ENCODE measurements around the gene TTC34. TPM values are rescaled to one million over a fixed set of nuclear protein-coding genes. Genes with fewer than 3 reads are reported as not detected.

Gene TTC34
- total and polyA plus RNA-seq, 2 experiments from 2014 or later: 0.05 to 0.22 TPM

DNA sequence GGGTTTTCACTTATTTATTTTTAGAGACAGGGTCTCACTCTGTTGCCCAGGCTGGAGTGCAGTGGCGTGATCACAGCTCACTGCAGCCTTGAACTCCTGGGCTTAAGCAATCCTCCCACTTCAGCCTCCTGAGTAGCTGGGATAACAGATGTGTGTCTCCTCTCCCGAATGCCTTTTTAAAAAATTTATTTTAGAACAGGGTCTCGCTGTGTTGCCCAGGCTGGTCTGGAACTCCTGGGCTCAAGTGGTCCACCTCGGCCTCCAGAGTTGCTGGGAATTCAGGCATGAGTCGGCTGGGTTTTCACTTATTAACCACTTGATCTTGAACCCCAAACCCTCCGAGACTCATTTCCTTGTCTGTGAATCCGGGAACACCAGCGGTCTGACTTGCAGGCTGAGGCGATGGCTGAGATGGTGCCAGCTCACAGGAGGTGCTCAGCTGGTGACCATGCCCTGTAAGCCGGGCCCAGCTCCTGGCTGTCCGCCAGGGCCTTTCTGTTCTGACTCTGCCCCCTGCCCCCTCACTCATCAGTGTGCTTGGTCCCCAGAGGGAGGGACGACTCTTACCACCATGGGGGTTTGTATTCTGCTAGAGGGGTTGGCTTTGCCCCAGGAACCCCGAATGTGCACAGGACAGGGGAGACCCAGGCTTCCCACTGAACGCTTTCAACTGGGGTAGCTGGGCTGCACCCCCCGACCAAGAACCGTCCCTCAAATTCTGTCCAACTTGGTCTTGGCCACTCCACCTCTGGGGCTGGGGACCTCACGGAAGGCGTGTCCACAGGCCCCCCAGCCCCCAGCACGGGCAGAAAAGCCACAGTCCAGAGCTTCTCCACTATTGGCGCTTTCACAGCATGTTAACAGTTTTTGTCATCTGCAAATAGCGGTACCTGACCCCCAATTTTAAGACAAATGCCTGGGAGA is 191.2 kb downstream of the TTC34 start:
- Histone ChIP-seq H3K4me3 (no peak overlapping the region), H3K79me2 (ENCODE audit: insufficient read depth) (no peaks in the 10 kb centered on the region), H3K4me2 (ENCODE audit: unreplicated experiment) (no peak overlapping the region), H3K27ac (no peak overlapping the region), H3K27me3 (replicated peaks; ENCODE audit: insufficient read depth) (no peaks in the 10 kb centered on the region), H3F3A (ENCODE audit: insufficient read depth) (no peaks in the 10 kb centered on the region), H3K9me3 (ENCODE audit: low read depth) (no peaks in the 10 kb centered on the region), H4K20me1 (ENCODE audit: insufficient read depth) (no peaks in the 10 kb centered on the region), H3K9ac (no peak overlapping the region), H3K4me1 (ENCODE audit: insufficient read depth) (no peaks in the 10 kb centered on the region), H3K9me2 (ENCODE audit: insufficient read depth) (no peaks in the 10 kb centered on the region), H3K36me3 (ENCODE audit: low read depth) (no peaks in the 10 kb centered on the region), H2AFZ (no peak overlapping the region)
- in situ Hi-C loops (cut with MboI): no loop called here
- TF ChIP-seq EZH2phosphoT487 (IDR thresholded peaks at IDR 0.05; ENCODE audit: insufficient read depth, low read depth) (no peak), EZH2 (IDR thresholded peaks at IDR 0.05; ENCODE audit: insufficient read depth, poor library complexity, severe bottlenecking) (no peak)
- DNase-seq: no peak
- 40 to 42% methylated on average over 20 to 21 of the region's 21 CpGs for WGBS, 2 experiments (ENCODE audit: low coverage in 1 of 2, low lambda C conversion rate in 2 of 2, missing lambda C conversion rate in 2 of 2)

DNA sequence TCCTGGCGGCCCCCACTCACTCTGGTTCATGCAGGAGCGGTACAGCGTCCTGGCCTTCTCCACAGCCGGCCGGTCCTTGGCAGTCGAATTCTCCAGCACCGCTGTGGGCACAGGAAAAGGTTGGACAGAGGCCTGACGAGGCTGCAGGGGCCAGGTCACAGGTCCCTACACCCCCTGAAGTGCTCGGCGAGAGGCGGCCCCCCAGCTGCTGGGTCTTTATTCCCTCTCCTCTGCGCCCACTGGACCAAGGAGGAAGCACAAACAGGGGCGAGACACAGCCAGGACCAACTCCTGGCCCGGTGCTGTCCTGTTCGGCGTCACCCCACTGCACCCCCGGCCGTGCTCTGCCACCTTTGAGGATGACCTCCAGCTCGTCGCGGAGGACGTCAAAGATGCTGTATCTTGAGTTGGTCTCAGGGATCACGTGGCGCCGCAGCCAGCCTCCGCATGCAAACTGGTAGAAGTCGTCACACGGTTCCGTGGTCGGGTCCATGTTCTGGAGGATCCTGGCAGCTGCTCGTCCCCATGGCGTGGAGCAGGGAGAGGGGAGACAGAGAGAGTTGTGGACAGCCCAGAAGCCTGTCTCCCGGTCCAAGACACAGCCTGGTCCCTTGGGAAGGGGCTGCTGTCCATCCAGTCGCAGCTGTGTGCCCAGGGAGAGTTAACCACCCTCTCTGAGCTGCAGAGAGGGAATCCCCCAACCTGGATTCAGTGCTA is 192.0 kb downstream of the TTC34 start:
- no peak for DNase-seq
- no peaks in the 10 kb centered on the region for H3K9me3 ChIP-seq (ENCODE audit: low read depth)
- H3F3A ChIP-seq (ENCODE audit: insufficient read depth): no peaks in the 10 kb centered on the region
- in situ Hi-C loops (cut with MboI): no loop called here
- H3K27ac ChIP-seq: no peak overlapping the region
- no peaks in the 10 kb centered on the region for H3K79me2 ChIP-seq (ENCODE audit: insufficient read depth)
- no peak overlapping the region for H2AFZ ChIP-seq
- H3K4me2 ChIP-seq (ENCODE audit: unreplicated experiment): no peak overlapping the region
- H3K9me2 ChIP-seq (ENCODE audit: insufficient read depth): no peaks in the 10 kb centered on the region
- H3K9ac ChIP-seq: no peak overlapping the region
- no peak for TF ChIP-seq EZH2 (IDR thresholded peaks at IDR 0.05; ENCODE audit: insufficient read depth, poor library complexity, severe bottlenecking)
- no peak for TF ChIP-seq EZH2phosphoT487 (IDR thresholded peaks at IDR 0.05; ENCODE audit: insufficient read depth, low read depth)
- no peaks in the 10 kb centered on the region for H4K20me1 ChIP-seq (ENCODE audit: insufficient read depth)
- WGBS, 2 experiments (ENCODE audit: low coverage in 1 of 2, low lambda C conversion rate in 2 of 2, missing lambda C conversion rate in 2 of 2): 67 to 68% methylated on average over 30 to 33 of the region's 34 CpGs
- H3K4me1 ChIP-seq (ENCODE audit: insufficient read depth): no peaks in the 10 kb centered on the region
- no peaks in the 10 kb centered on the region for H3K27me3 ChIP-seq (replicated peaks; ENCODE audit: insufficient read depth)
- no peaks in the 10 kb centered on the region for H3K36me3 ChIP-seq (ENCODE audit: low read depth)
- H3K4me3 ChIP-seq: no peak overlapping the region

DNA sequence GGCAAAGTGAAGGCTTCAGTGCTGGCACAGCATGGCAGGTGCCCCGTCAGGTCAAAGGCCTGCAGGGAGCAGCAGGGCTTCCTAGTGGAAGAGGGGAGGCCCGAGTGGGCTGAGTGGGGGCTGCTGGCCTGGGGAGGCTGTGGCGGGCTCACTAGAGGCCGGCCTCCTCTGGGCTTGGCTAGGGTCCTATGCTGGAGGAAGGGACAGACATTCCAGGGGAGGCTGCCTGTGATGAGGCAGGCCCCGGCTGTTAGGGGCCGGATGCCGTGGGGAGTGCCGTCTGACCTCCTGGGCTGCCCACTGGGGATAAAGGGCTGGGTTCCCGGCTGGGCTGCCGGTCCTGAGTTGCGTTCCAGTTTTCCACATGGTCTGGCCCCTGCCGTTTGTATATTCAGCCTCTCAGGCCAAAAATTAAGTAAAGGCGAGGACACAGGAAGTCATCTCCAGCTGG is 193.8 kb downstream of the TTC34 start:
- WGBS, 2 experiments (ENCODE audit: low coverage in 1 of 2, low lambda C conversion rate in 2 of 2, missing lambda C conversion rate in 2 of 2): 23 to 25% methylated on average over 11 to 13 of the region's 13 CpGs
- H4K20me1 ChIP-seq (ENCODE audit: insufficient read depth): no peaks in the 10 kb centered on the region
- H3K4me1 ChIP-seq (ENCODE audit: insufficient read depth): no peaks in the 10 kb centered on the region
- no peak overlapping the region for H3K4me2 ChIP-seq (ENCODE audit: unreplicated experiment)
- H3K27me3 ChIP-seq (replicated peaks; ENCODE audit: insufficient read depth): no peaks in the 10 kb centered on the region
- no peaks in the 10 kb centered on the region for H3K9me3 ChIP-seq (ENCODE audit: low read depth)
- DNase-seq: no peak
- H3K79me2 ChIP-seq (ENCODE audit: insufficient read depth): no peaks in the 10 kb centered on the region
- no peaks in the 10 kb centered on the region for H3F3A ChIP-seq (ENCODE audit: insufficient read depth)
- no peak for TF ChIP-seq EZH2phosphoT487 (IDR thresholded peaks at IDR 0.05; ENCODE audit: insufficient read depth, low read depth)
- no peak for TF ChIP-seq EZH2 (IDR thresholded peaks at IDR 0.05; ENCODE audit: insufficient read depth, poor library complexity, severe bottlenecking)
- no peaks in the 10 kb centered on the region for H3K9me2 ChIP-seq (ENCODE audit: insufficient read depth)
- H3K4me3 ChIP-seq: no peak overlapping the region
- in situ Hi-C loops (cut with MboI): no loop called here
- no peak overlapping the region for H3K9ac ChIP-seq
- no peak overlapping the region for H2AFZ ChIP-seq
- H3K36me3 ChIP-seq (ENCODE audit: low read depth): no peaks in the 10 kb centered on the region
- H3K27ac ChIP-seq: no peak overlapping the region

DNA sequence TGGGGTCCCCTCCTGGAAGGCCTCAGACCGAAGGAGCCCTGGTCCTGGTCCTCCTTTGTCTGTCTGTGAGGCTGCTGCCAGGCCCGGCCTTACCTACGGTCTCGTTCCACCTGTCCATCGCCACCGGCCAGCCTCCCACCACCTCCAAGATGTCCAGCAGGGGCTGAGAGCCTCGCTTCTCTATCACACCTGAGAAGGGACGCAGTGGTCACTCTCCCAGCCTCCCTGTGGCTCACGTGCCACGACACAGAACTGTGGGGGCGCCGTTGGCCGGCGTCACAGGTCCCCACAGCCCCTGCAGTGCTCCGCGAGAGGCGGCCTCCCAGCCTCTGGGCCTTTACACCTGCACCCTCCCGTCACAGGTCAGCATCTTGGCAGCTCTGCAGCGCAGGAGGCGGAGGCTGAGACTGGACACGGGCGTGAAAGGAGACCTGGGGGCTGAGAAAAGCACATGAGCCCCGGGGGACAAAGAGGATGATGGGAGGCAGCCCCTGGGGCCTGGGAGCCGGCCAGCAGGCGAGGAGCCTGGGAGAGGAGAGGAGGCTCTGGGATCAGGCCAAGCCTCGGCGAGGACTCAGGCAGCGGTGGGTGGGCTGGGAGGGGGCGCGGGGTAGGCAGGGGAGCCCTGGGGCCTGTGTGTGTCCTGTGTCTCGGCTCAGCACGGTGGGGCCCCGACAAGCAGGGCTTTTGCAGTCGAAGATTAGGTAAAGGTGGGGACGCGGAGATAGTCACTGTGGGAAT is 194.4 kb downstream of the TTC34 start:
- Histone ChIP-seq H2AFZ (no peak overlapping the region), H3K9ac (no peak overlapping the region), H3K27ac (no peak overlapping the region), H3K9me2 (ENCODE audit: insufficient read depth) (no peaks in the 10 kb centered on the region), H3K27me3 (replicated peaks; ENCODE audit: insufficient read depth) (no peaks in the 10 kb centered on the region), H3K4me1 (ENCODE audit: insufficient read depth) (no peaks in the 10 kb centered on the region), H3F3A (ENCODE audit: insufficient read depth) (no peaks in the 10 kb centered on the region), H3K4me2 (ENCODE audit: unreplicated experiment) (no peak overlapping the region), H3K9me3 (ENCODE audit: low read depth) (no peaks in the 10 kb centered on the region), H3K79me2 (ENCODE audit: insufficient read depth) (no peaks in the 10 kb centered on the region), H3K4me3 (no peak overlapping the region), H3K36me3 (ENCODE audit: low read depth) (no peaks in the 10 kb centered on the region), H4K20me1 (ENCODE audit: insufficient read depth) (no peaks in the 10 kb centered on the region)
- in situ Hi-C loops (cut with MboI): no loop called here
- WGBS, 2 experiments (ENCODE audit: low coverage in 1 of 2, low lambda C conversion rate in 2 of 2, missing lambda C conversion rate in 2 of 2): 65 to 67% methylated on average over 27 to 36 of the region's 36 CpGs
- TF ChIP-seq EZH2 (IDR thresholded peaks at IDR 0.05; ENCODE audit: insufficient read depth, poor library complexity, severe bottlenecking) (no peak), EZH2phosphoT487 (IDR thresholded peaks at IDR 0.05; ENCODE audit: insufficient read depth, low read depth) (no peak)
- DNase-seq: no peak

Measured in GM23248 (cell line).